ENCODE measurements around the gene TEX53.

The TEX53 gene

GRCh38 chr9:114657705-114658104 is at the start of gene TEX53:
TSS of gene TEX53 (minus strand) at chr9:114657805. CDS start at chr9:114657774, 31 bp downstream.
- no peak for DNase-seq

DNA sequence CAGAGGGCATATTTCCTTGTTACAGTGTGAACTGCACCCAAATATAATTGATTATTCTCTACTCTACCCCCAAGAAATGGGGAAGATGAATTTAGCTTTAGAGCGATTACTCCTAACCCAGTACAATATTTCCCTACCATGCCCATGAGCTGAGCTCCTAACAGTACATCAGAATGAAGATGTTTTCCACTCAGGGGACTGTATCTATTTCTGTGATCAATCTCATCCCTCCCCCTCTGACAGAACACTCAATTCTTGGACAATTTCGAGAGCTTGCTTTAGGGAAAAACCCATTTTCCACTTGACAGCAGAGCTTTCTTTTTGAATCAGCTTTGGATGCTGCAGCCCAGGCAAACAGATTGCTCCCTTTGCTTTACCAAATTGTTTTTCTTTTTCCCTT is 49.1 kb upstream of the TEX53 start:
- no peak for DNase-seq

GRCh38 chr9:114701988-114702387 is 44.4 kb upstream of the TEX53 start:
- no peak for DNase-seq

- no peak for DNase-seq
These were observed 40.3 kb upstream of the TEX53 start for GRCh38 chr9:114697951-114698351.

GRCh38 chr9:114696814-114697544 is 39.4 kb upstream of the TEX53 start:
- peak; percentile 22 for DNase-seq

- no peak for DNase-seq
These were observed 38.3 kb upstream of the TEX53 start for GRCh38 chr9:114695948-114696347.

DNA sequence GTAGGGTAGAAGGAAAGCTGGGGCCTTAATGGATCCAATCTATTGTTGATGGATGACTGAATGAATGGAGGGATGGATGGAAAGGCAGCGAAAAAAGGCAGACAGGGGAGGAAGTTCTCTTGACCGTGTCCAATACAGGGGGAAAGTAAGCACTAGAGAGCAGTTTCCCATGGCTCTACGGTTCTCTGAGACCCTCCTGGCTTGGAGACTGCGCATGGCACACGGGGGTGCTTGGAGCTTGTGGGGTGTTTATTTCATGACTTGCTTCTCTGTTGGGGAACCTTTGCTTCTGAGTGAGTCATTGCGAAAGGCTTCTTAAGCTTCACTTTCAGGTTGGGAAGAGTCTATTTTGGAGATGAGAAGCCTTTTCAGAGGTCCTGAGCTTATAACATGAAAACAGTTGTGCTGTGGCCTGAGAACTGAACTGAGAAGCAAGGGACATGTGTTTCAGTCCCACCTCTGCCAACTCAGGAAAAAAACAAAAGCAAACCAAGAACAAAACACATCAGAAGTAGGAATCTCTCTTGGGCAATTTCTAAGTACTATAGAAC is 37.2 kb upstream of the TEX53 start:
- no peak for DNase-seq

DNA sequence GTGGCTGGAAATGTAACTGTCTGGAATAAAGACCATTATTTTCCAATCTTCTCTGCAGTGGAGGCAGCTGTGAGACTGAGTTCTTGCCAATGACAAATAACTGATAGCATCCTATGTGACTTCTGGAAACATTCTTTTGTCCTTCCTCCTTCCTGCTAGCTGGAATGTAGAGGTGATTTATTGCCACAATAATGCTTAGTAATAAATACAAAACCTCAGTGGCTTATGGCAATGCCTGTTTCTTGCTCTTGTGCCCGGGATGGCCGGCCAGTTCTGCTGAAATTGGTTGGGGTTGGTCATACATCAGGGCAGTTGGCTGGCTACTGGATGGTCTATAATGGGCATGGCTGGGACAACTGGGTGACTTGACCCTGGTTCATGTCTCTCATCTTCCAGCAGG is 36.5 kb upstream of the TEX53 start:
- no peak for DNase-seq

DNA sequence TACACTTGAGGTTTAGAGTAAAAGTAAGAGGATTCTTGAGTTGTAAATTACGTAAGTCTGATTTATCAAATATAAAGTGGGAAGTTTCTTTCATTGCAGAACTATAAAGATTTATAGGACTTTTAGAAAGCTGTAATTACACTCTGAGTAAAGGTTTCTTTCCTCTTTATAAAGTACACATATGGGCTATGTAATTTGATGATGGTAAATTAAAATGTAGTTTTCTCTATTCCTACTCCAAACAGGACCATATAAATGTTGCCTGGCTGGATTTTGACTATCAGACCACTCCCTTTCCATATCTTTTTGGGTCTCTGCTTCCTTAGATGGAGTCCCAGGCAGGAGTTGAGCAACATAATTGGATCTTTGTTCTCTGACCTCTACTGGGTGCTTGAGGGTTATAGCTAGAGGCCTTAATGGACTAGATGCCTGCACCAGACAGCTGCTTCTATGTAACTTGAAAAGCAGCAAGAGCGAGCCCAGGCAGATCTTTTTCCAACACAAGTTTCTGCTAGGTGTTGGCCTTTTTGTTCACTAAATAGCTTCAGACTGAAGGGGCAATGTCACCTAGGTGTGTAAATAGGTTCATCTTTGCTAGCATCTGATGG is 35.7 kb upstream of the TEX53 start:
- no peak for DNase-seq

- DNase-seq = no peak
These were observed 34.3 kb upstream of the TEX53 start for GRCh38 chr9:114691956-114692295.

- peak; percentile 19 for DNase-seq
These were observed 33.7 kb upstream of the TEX53 start for GRCh38 chr9:114691046-114691955.

DNA sequence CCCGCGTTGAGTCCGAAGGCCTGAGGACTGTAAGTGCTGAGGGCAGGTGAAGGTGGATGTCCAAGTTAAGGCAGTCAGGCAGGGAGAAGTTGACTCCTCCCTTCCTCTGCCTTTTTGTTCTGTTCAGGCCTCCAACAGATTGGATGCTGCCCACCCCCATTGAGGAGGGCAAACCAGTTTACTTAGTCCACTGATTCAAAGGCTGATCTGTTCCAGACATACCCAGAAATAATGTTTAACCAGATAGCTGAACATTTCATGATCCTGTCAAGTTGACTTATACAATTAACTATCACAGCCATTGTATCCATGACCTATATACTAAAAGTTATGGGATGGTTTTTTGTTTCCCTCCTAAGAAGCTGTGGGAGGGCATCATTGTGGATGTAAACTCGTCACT is 32.7 kb upstream of the TEX53 start:
- DNase-seq = no peak

- DNase-seq = no peak
These were observed 32.2 kb upstream of the TEX53 start for GRCh38 chr9:114689813-114690212.

DNA sequence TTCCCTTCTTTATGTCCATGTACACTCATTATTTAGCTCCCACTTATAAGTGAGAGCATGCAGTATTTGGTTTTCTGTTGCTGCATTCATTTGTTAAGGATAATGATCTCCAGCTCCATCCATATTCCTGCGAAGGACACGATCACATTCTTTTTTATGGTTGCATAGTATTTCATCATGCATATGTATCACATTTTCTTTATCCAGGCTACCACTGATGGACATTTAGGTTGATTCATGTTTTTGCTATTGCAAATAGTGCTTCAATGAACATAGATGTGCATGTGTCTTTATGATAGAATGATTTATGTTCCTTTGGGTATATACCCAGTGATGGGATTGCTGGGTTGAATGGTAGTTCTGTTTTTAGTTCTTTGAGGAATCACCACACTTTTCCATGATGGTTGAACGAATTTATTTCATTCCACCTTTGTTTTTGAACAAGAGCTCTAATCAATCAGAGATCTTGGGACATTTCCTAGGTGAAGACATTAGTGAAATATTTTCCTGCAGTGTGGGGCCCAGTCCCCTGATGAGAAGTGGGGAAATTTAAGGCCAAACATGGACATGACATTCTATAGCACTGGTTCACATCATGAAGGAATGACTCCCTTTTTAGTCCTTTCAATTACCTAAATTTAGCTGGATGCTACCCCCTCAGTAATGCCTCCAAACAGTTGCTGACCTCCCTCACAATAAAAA is 31.5 kb upstream of the TEX53 start:
- DNase-seq = no peak

DNA sequence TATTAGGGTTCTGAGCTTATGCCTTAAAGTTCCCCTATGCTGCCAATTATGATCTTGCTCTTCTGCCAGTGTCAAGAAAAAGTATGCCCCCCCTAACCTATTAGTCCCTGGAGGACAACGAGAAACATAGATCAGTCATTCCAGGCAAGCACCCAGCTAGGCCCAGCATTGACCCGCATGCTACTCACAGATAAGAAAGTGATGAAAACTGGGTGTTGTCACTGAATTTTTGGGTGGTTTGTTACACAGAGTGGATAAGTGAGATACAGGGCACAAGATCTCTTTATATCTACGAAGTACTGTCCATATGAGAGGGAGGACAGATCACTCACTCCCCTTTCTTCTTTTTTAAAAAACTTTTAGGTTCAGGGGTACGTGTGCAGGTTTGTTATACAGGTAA is 30.8 kb upstream of the TEX53 start:
- peak; percentile 68 for DNase-seq

DNA sequence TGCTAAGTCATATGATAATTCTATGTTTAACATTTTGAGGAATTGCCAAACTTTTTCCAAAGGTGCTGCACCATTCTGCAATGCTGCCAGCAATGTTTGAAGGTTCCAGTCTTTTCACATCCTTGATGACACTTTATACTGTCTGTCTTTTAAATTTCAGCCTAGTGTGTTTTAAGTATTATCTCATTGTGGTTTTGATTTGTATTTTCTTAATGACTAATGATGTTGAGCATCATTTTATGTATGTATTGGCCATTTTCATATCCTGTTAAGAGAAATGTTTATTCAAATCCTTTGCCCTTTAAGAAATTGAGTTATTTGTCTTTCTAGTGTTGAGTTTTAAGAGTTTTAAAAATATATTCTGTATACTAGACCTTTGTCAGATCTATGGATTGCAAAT is 29.4 kb upstream of the TEX53 start:
- DNase-seq = no peak

GRCh38 chr9:114685951-114686350 is 28.3 kb upstream of the TEX53 start:
- DNase-seq = no peak

GRCh38 chr9:114684036-114684435 is 26.4 kb upstream of the TEX53 start:
- no peak for DNase-seq

DNA sequence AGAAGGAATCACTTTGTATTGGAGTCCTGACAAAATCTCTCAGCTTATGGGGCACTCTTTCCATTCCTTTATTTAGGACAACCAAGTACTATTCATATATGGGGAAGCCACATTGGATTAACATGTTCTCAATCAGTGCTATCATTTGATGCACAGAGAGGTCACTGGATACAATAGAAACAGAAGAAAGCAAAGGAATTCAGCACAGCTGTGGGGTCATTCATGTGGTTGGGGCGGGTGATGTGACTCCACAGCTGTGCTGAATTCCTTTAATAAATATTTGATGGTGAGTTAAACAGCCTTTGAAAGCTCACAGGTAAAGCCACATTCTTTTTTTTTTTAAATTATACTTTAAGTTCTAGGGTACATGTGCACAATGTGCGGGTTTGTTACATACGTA is 25.2 kb upstream of the TEX53 start:
- DNase-seq = no peak

DNA sequence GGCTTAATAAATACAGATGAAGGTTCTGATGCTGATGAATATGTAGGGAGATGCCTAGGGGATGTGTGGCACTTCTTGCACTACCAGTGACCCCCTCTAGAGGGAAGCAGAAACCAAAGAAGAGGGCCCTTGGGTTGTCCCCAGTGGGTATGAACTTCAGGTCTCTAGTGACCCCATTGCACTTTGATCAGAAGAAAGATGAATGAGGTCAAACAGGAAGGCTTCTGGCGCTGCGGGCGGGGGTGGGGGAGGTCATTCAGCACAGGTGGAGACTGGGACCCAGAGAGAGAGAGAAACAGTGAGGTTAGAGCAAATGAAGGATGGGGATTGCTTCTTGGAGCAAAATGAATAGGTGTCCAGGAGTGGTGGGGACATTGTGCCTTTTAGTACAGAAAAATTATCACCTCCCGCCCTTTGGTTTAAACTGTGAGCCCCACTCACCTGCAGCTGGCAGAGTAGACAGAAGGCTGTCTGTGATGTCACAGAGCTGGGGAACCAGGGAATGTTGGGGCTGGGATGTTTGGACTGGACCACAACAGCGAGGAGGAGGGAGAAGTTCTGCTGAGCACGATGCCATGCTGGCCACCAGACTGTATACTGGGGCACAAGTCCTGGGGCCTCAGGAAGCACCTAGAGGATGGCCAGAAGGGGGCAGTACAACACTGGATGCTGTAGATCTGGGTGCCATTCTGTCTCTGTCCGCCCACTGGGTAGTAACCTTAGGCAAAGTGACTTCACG is 24.2 kb upstream of the TEX53 start, which contains the start of gene TEX48:
TSS of gene TEX48 (minus strand) at position 599 of the 739 bp plus-strand sequence. CDS start 10,469 bp downstream, outside the sequence.
- DNase-seq = peak; percentile 84

DNA sequence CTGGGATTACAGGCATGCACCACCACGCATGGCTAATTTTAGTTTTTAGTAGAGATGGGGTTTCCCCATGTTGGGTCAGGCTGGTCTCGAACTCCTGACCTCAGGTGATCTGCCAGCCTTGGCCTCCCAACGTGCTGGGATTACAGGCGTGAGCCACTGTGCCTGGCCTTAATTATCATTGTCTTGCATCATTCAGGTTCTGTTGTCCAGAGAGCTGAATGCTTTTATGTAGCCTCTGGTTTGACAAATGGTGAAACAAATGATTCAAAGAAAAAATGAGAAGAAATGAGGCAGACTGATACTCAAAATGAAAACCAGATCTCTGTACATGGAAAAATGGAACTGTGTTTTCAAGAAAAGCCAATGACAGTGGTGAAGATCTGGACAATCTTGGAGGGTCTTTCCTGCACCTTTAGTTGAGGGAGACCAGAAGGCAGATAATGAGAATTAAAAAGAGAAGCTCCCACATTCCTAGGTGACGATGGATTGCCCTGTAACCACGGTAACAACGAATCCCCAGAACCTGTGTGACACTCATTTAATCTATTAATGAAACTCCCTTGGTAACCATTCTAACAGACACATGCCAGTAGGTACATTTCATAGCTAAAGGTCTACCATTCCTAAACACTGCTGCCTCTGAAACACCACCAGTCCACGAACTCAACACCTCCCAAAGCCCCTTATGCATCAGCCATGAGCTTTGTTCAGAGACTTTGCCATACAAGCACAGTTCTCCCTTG is 22.8 kb upstream of the TEX53 start:
- DNase-seq = no peak
